Fibroblast of lung (primary cell): ENCODE data around the gene FBXL13.
"Not testable (repeated sequence)": the region's sequence is repeated elsewhere in the genome, so short reads cannot be mapped to it uniquely, and the experiment has no call there.

ENCODE experiments used
- EZH2 ChIP-seq: IDR thresholded peaks from 2 replicates; pipeline ENCODE4 v1.5.1; 2012; ENCODE audit warnings: low read length, control low read depth, mild to moderate bottlenecking; ENCODE audit errors: missing control alignments
- TF ChIP-seq, protein P1 (sequence below), 2 donors: IDR thresholded peaks in 1 of 2; conservative IDR thresholded peaks in 1 of 2; 1 replicate in 1 of 2; 2 replicates in 1 of 2; pipeline ENCODE4 v1.5.1; 2011 to 2012; ENCODE audit warnings: low read length in 2 of 2, control low read depth in 1 of 2, inconsistent platforms in 1 of 2, low read depth in 1 of 2, mild to moderate bottlenecking in 1 of 2

DNA sequence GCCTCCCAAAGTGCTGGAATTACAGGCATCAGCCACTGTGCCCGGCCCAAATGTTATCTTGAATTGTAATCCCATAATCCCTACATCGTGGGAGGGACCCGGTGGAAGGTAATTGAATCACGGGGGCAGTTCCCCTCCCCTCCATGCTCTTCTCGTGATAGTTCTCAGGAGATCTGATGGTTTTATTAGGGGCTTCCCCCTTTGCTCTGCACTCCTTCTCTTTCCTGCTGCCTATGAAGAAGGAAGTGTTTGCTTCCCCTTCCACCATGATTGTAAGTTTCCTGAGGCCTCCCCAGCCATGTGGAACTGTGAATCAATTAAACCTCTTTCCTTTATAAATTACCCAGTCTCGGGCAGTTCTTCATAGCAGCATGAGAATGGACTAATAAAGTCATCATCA lies 3.6 kb upstream of the FBXL13 start:
- TF ChIP-seq, protein P1, sequence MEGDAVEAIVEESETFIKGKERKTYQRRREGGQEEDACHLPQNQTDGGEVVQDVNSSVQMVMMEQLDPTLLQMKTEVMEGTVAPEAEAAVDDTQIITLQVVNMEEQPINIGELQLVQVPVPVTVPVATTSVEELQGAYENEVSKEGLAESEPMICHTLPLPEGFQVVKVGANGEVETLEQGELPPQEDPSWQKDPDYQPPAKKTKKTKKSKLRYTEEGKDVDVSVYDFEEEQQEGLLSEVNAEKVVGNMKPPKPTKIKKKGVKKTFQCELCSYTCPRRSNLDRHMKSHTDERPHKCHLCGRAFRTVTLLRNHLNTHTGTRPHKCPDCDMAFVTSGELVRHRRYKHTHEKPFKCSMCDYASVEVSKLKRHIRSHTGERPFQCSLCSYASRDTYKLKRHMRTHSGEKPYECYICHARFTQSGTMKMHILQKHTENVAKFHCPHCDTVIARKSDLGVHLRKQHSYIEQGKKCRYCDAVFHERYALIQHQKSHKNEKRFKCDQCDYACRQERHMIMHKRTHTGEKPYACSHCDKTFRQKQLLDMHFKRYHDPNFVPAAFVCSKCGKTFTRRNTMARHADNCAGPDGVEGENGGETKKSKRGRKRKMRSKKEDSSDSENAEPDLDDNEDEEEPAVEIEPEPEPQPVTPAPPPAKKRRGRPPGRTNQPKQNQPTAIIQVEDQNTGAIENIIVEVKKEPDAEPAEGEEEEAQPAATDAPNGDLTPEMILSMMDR (conservative IDR thresholded peaks at IDR 0.05 in 1 of 2, IDR thresholded peaks at IDR 0.05 in 1 of 2; ENCODE audit: low read depth in 1 of 2, low read length in 2 of 2), result not testable (repeated sequence)
- not testable (repeated sequence) for TF ChIP-seq EZH2
